ENCODE data around the gene EAF1. TPM values are rescaled to one million over a fixed set of nuclear protein-coding genes. Genes with fewer than 3 reads are reported as not detected.
A peak's percentile ranks its signal among the peaks of the same experiment; 100 is the strongest.
"Not testable (repeated sequence)": the region's sequence is repeated elsewhere in the genome, so short reads cannot be mapped to it uniquely, and the experiment has no call there.

The EAF1 gene
- total RNA-seq, 2 donors from 2014 or later: 24.9 to 28.0 TPM

DNA sequence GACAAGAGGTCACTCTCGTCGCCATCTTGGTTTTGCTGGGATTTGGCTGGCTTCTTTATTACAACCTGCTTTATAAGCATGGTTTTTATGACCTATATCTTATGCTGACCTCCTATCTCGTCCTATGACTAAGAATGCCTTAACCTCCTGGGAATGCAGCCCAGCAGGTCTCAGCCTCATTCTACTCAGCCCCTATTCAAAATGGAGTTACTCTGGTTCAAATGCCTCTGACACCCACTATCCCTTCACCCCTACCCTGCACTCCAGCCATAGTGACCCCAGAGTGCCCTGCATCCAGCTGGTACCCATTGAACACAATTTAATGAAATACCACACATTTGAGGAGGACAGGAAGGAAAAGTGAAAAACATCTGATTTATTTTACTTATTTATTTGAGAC is 23.4 kb upstream of the EAF1 start:
- Histone ChIP-seq H3K4me3 (no peak overlapping the region), H3K27ac (no peak overlapping the region), H3K4me1 (no peaks in the 10 kb centered on the region), H3K36me3 (no peaks in the 10 kb centered on the region), H3K9ac (ENCODE audit: low read depth in 2 of 2, low read length in 2 of 2) (no peak overlapping the region), H3K27me3 (no peaks in the 10 kb centered on the region), H3K9me3 (no peaks in the 10 kb centered on the region)
- no peak for DNase-seq
- intact Hi-C loops (cut with DNase I): no loop called here
- TF ChIP-seq, protein P1, sequence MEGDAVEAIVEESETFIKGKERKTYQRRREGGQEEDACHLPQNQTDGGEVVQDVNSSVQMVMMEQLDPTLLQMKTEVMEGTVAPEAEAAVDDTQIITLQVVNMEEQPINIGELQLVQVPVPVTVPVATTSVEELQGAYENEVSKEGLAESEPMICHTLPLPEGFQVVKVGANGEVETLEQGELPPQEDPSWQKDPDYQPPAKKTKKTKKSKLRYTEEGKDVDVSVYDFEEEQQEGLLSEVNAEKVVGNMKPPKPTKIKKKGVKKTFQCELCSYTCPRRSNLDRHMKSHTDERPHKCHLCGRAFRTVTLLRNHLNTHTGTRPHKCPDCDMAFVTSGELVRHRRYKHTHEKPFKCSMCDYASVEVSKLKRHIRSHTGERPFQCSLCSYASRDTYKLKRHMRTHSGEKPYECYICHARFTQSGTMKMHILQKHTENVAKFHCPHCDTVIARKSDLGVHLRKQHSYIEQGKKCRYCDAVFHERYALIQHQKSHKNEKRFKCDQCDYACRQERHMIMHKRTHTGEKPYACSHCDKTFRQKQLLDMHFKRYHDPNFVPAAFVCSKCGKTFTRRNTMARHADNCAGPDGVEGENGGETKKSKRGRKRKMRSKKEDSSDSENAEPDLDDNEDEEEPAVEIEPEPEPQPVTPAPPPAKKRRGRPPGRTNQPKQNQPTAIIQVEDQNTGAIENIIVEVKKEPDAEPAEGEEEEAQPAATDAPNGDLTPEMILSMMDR (IDR thresholded peaks at IDR 0.05): no peak

GRCh38 chr3:15404767-15405166 is 22.6 kb upstream of the EAF1 start:
- TF ChIP-seq, protein P1 (IDR thresholded peaks at IDR 0.05): no peak
- H3K4me1 ChIP-seq: no peaks in the 10 kb centered on the region
- H3K4me3 ChIP-seq: no peak overlapping the region
- H3K27ac ChIP-seq: no peak overlapping the region
- no peak for DNase-seq
- H3K9ac ChIP-seq (ENCODE audit: low read depth in 2 of 2, low read length in 2 of 2): no peak overlapping the region
- no peaks in the 10 kb centered on the region for H3K9me3 ChIP-seq
- intact Hi-C loops (cut with DNase I): loop anchor here (5.0 kb wide), 1 partner anchor 202 kb away; no protein-coding TSS in a partner anchor
- H3K36me3 ChIP-seq: no peaks in the 10 kb centered on the region
- H3K27me3 ChIP-seq: no peaks in the 10 kb centered on the region

- Histone ChIP-seq H3K9ac (ENCODE audit: low read depth in 2 of 2, low read length in 2 of 2) (no peak overlapping the region), H3K36me3 (no peaks in the 10 kb centered on the region), H3K9me3 (no peaks in the 10 kb centered on the region), H3K27ac (no peak overlapping the region), H3K4me1 (no peaks in the 10 kb centered on the region), H3K4me3 (no peak overlapping the region), H3K27me3 (no peaks in the 10 kb centered on the region)
- intact Hi-C loops (cut with DNase I): loop anchor here (5.0 kb wide), 1 partner anchor 203 kb away; no protein-coding TSS in a partner anchor
- DNase-seq: no peak
- TF ChIP-seq, protein P1 (IDR thresholded peaks at IDR 0.05): peak; percentile 61
Observed at GRCh38 chr3:15405448-15406050, 21.8 kb upstream of the EAF1 start.

GRCh38 chr3:15409239-15409638 is 18.2 kb upstream of the EAF1 start:
- Histone ChIP-seq H3K36me3 (peaks cover under 1% of the 10 kb centered on the region), H3K4me1 (no peaks in the 10 kb centered on the region), H3K27me3 (no peaks in the 10 kb centered on the region), H3K9me3 (no peaks in the 10 kb centered on the region), H3K27ac (no peak overlapping the region), H3K4me3 (no peak overlapping the region), H3K9ac (ENCODE audit: low read depth in 2 of 2, low read length in 2 of 2) (no peak overlapping the region)
- DNase-seq: no peak
- intact Hi-C loops (cut with DNase I): loop anchor here (5.0 kb wide), 1 partner anchor 207 kb away; no protein-coding TSS in a partner anchor
- TF ChIP-seq, protein P1 (IDR thresholded peaks at IDR 0.05): no peak

- no peaks in the 10 kb centered on the region for H3K4me1 ChIP-seq
- intact Hi-C loops (cut with DNase I): loop anchor here (5.0 kb wide), 1 partner anchor 207 kb away; no protein-coding TSS in a partner anchor
- TF ChIP-seq, protein P1 (IDR thresholded peaks at IDR 0.05): no peak
Observed at GRCh38 chr3:15409774-15410173, 17.6 kb upstream of the EAF1 start.

DNA sequence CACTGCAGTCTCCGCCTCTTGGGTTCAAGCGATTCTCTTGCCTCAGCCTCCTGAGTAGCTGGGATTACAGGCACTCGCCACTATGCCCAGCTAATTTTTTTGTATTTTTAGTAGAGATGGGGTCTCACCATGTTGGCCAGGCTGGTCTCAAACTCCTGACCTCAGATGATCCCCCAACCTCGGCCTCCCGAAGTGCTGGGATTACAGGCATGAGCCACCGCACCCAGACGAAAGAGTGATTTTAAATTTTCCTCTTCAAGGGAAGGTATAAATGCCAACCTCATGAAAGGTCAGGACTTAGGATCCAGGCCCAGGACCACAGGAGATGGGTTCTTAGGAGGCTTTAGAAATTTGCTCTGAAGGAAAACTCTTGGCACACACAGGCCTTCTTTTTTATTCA is 16.4 kb upstream of the EAF1 start:
- H3K27ac ChIP-seq; intact Hi-C loops (cut with DNase I); H3K4me1 ChIP-seq; H3K9ac ChIP-seq (ENCODE audit: low read depth in 2 of 2, low read length in 2 of 2); H3K36me3 ChIP-seq; H3K9me3 ChIP-seq; H3K4me3 ChIP-seq; H3K27me3 ChIP-seq; DNase-seq: not testable (repeated sequence)

More at GRCh38 chr3:15409774-15410173, 17.6 kb upstream of the EAF1 start:
- H3K36me3 ChIP-seq: peaks cover 5% of the 10 kb centered on the region
- DNase-seq: no peak
- H3K27ac ChIP-seq: no peak overlapping the region
- no peaks in the 10 kb centered on the region for H3K27me3 ChIP-seq
- no peaks in the 10 kb centered on the region for H3K9me3 ChIP-seq
- no peak overlapping the region for H3K9ac ChIP-seq (ENCODE audit: low read depth in 2 of 2, low read length in 2 of 2)
- H3K4me3 ChIP-seq: no peak overlapping the region
